HG03378 (cell line): ENCODE data around the gene OR2T11.
"Not testable (repeated sequence)": the region's sequence is repeated elsewhere in the genome, so short reads cannot be mapped to it uniquely, and the experiment has no call there.

ENCODE experiments used
- ATAC-seq: cut with Tn5 transposase; IDR thresholded peaks from one replicate; pipeline ENCODE4 v1.9.1; 2021; ENCODE audit warnings: mild to moderate bottlenecking, moderate library complexity; ENCODE audit not compliant: unreplicated experiment

The OR2T11 gene, protein sequence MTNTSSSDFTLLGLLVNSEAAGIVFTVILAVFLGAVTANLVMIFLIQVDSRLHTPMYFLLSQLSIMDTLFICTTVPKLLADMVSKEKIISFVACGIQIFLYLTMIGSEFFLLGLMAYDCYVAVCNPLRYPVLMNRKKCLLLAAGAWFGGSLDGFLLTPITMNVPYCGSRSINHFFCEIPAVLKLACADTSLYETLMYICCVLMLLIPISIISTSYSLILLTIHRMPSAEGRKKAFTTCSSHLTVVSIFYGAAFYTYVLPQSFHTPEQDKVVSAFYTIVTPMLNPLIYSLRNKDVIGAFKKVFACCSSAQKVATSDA

DNA sequence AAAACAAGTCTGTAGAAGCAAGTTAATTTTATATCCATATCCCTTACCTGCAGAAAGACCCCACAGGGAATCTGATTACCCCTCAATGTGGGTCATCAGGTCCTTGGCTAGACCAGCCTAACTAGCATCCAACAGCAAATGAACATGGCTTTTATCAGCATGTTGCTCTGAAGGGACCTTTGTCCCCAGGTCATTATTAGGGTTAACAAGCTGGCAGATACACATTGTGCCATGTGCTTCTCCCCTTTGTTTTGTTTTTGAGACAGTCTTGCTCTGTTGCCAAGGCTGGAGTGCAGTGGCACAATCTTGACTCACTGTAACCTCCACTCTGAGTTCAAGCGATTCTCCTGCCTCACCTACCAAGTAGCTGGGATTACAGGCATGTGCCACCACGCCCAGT is at the start of gene OR2T11:
Gene OR2T11, minus strand, starts transcription at position 101 of the 400 bp plus-strand sequence. CDS start 7,963 bp downstream, outside the sequence.
- ATAC-seq: not testable (repeated sequence)

- no peak for ATAC-seq
Measured at GRCh38 chr1:248681651-248682050, 46.8 kb upstream of the OR2T11 start.

GRCh38 chr1:248670003-248670402 is 35.1 kb upstream of the OR2T11 start:
- ATAC-seq: no peak

DNA sequence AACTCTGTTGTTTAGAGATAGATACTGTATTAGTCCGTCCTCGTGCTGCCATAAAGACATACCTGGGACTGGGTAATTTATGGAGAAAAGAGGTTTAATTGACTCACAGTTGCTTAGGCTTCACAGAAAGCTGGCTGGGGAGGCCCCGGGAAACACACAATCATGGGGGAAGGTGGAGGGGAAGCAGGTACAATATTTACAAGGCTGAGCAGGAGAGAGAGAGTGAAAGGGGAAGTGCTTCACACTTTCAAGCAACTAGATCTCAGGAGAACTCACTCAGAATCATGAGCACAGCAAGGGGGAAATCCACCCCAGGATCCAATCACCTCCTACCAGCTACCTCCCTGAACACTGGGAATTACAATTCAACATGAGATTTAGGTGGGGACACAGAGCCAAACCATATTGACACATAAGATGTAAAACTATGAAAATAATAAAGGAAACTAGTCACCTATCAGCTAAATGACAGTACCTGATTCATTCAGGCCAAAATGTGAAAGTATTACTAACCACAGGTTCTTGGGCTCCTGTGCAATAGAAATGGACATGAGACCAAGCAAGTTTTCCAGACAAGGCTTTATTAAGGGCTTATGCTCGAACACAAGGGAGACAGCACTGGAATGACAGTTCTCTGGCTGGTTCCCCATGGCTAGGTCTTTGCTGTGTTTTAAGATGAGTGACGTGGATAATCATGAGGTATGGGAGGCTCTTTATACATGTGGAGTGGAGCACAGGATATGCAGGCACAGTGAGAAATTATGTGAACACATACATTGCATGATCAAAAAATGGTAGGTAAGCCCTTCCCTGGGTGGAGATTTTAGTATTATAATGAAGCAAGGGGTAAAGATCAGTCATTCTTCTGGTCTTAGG is 28.8 kb upstream of the OR2T11 start:
- peak; percentile 97 for ATAC-seq

DNA sequence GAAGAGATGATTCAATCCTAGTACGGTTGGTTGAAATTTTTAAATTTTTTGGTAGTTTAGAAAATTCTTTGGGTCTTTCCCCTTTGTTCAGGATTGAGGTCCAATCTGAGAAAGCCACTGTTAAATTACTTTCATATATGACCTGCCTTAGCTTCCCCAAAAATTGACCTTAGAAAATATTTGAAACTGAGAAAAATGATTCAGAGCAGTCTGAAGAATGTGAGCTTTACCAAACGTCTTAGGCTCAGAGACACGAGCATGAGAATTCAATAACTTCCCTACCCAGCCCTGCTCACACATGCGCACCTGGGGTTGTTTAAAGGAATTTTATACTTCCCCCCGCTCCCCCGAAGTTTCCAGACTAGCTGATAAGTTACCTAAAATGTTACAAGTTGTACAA is 21.9 kb upstream of the OR2T11 start:
- peak; percentile 47 for ATAC-seq

DNA sequence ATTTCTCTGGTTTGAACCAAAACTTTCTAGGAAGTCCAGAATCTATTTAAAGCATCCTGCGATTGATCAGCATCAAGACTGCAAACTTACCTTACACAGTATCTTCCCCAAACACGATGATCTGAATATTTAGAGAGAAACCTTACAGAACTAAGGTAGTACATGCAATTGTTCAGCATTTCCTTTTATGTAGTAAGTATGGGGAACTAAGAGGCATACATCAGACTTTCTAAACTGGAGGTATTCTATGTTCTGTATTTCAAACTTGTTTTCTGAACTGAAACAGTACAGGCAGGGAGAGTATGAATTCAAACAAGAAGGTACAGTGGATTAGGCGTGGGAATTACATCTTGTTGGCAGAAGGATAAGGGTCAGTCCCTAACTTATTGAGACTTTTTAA is 20.5 kb upstream of the OR2T11 start, which contains the start of gene OR2T27:
Gene OR2T27, minus strand, starts transcription at position 175 of the 400 bp plus-strand sequence. CDS start 4,644 bp downstream, outside the sequence.
- not testable (repeated sequence) for ATAC-seq

- not testable (repeated sequence) for ATAC-seq
Measured at GRCh38 chr1:248648770-248649536, 14.1 kb upstream of the OR2T11 start.

DNA sequence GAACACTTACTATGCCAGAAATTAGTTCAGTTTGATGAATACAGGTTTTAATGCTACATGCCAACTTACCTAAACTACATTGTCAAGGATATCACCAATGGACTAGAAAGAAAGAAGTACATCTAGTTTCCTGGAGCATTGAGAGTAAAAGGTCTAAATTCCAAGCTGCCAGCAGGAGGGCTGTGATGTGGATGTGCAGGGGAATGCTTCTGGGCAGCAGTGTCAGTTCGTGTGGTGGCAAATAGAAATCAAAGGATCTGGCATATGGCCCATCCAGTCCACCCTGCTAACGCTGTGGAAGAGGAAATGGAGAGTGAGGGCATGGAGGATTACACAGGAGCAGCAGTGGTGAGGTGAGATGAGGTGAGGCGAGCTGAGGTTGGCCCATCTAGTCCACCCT is 10.3 kb upstream of the OR2T11 start, which contains the start of gene OR2T35:
Gene OR2T35, minus strand, starts transcription at position 101 of the 400 bp plus-strand sequence. CDS start 6,020 bp downstream, outside the sequence.
- not testable (repeated sequence) for ATAC-seq

GRCh38 chr1:248642971-248643651 is 8.2 kb upstream of the OR2T11 start:
- ATAC-seq: peak; percentile 75

DNA sequence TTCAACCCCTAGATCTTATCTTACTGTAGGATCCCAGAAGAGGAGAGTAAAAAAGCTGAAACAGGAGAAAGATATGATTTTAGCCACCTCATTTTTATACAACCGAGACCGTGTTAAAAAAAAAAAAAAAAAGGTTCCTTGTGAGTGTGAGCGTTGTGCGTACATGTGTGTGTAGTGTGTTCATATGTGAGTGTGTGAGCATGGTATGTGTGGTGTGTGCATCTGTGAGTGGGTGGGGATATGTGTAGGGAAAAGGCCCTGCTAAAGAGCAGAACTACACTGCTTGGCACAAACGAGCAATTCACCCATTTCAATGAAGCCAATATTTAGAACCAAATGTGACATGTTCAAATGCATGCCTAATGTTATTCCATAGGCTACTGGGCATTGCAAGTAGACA is 6.7 kb upstream of the OR2T11 start:
- not testable (repeated sequence) for ATAC-seq

DNA sequence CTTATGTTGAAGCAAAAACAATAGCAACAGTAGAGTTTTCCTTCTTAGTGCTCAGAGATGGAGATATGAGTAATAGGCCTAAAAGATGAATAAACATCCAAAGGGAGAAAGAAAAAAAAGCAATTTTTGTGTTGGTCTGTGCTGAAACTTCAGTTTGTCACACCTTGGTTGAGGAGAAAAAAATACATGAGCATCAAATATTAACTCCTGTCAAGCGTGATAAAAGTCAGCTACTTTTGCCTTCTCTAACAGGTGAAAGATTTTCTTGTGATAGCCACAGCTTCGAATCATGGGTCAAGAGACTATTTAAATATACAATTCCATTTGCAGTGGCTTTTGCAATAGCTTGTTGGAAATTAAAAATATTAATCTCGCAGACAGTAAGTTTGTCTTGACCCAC is 6.0 kb upstream of the OR2T11 start:
- ATAC-seq: peak; percentile 53

GRCh38 chr1:248639652-248640051 is 4.8 kb upstream of the OR2T11 start:
- peak; percentile 34 for ATAC-seq

DNA sequence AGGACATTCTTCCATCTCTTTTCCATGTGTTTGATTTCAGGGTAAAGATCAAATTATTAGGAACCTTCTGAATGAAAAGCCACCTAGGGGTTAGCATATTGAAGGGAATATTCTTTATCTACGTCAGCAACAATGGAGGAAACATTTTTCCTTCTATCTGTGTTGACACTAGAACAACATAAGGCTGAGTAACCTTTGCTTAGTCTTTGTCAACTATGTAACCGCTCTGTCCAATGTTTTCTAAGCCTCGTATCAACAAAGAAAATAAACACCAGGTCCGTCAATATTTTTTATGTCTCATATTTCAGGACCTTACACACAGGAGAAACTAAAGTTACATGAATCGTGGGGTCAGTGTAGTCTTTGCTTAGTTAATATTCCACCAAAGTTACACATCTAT is 1.7 kb upstream of the OR2T11 start:
- not testable (repeated sequence) for ATAC-seq

DNA sequence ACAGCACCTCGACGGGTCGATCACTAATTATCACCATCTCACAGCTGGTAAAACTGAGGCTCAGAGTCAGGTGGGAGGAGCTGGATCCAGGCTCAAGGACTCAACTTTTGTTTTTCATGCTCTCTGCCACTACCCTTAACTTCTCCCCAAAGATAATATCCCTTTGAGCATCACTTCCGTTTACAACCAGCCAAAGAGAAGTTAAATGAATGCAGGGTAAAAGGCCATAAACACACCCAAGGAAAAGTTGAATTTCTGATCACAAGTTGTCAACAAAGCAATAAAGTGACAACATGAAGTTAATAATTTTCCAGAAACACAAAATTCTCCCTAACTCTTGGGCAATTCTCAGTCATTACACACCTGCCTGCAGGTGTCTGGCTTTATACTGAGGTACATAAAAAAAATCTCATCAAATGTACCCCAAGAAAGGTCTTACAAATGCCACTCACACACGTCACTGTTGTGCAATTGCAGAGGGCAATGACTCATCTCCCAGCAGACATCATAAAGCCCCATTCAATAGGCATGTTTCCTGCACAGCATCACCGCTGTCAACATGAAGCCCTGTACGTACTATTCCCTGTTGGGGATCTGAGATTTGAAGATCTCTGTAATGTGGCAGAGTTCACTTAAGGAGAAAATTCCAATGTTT is 3.4 kb downstream of the OR2T11 start:
- no peak for ATAC-seq

DNA sequence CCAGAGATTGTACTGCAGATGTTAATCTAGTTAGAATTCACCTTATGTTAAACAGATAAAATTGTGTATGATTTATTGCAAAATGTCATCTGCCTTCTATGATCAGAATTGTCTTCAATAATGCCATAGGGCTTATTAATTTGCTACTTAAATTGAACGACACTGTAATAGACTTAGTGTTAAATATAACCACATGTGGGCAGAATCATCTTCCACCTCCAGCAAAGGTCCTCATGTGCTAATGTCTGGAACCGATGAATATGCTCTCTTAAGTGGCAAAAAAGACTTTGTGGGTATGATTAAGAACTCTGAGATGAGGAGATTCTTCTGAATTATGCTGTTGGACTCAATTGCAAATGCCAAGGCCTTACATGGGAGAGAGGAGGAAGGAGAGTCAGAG is 4.3 kb downstream of the OR2T11 start:
- no peak for ATAC-seq

- peak; percentile 96 for ATAC-seq
Measured at GRCh38 chr1:248627971-248628844, 6.7 kb downstream of the OR2T11 start.

- ATAC-seq: no peak
Measured at GRCh38 chr1:248625971-248626370, 8.9 kb downstream of the OR2T11 start.

DNA sequence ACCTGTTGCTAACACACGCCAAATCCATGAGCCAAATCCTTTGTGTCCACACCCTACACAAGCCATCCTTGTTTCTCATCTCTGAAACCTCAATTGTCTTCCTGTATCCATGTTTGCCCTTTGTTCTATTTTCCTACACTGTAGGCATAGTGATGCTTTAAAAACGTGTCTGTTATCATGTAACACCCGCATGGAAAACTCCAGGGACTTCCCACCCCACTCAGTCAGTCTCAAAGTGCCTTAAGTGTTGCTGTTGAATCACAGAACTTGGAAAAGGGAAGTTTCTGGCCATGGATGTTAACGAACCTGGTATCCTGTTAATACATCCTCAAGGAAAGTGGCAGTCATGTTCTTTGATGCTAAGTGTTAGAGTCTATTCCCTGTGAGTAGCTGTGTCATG is 9.7 kb downstream of the OR2T11 start:
- no peak for ATAC-seq

DNA sequence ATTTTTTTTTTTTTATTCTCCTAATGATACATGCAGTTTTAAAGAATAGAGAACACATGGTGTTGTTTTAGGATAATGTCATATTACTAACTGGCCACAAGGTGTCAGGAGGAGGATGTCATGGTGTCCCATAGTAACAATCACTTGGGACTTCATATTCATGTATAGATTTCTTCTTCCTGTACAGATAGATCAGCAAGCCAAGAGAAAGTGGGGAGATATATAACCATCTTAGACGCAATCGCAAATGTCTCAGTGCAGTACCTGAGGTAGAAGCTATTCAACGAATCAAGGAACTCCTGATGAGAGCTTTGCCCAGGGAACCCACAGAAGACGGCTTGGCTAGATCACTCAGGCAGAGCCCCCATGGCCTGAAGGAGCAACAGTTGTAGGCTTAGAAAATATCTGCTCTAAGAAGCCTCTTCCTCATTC is 12.3 kb downstream of the OR2T11 start:
- ATAC-seq: peak; percentile 98
